ENCODE measurements around the gene MUC22. TPM values are rescaled to one million over a fixed set of nuclear protein-coding genes. Genes with fewer than 3 reads are reported as not detected.
"Not testable (repeated sequence)": the region's sequence is repeated elsewhere in the genome, so short reads cannot be mapped to it uniquely, and the experiment has no call there.

The MUC22 gene
- total RNA-seq, result not detected
- long read RNA-seq, result 0 reads

GRCh38 chr6:31010393-31011060 is at the start of gene MUC22:
Gene MUC22 (plus strand): TSS chr6:31010474. CDS start chr6:31010707, 233 bp downstream.
- peak; percentile 5 for DNase-seq (ENCODE audit: low spot score)

DNA sequence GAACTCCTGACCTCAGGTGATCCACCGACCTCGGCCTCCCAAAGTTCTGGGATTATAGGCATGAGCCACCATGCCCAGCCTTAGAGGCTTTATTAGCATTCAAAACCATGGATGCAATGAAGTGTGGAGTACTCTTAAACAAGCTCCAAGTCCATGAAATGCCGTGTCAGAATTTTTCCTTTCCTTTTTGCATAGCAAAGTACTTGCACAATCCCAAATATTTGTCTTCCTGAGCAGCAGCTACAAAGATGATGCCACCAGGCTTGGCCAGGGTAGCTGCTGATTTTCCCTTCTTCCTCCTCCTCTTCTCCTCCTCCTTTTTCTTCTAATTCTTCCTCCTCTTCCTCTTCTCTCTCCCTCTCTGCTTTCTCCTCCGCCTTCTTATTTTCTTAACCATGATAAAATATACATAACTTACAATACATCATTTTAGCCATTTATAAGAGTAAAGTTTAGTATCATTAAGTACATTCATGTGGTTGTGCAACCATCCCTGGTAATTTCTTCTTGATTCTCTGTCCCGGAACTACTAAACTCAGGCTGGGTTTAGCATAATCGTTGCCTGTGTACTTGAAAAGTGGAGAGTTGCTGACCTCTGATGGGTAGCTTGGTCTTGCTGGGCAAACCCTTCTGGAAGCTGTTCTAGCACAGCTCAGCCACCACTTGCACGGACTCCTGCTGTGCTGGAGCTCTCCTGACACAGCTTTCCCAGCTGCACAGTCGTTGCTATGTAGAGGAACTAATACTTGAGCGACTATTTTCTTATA is 49.2 kb upstream of the MUC22 start:
- DNase-seq (ENCODE audit: low spot score), result no peak

GRCh38 chr6:30962716-30963115 is 47.6 kb upstream of the MUC22 start:
- DNase-seq (ENCODE audit: low spot score), result no peak

DNA sequence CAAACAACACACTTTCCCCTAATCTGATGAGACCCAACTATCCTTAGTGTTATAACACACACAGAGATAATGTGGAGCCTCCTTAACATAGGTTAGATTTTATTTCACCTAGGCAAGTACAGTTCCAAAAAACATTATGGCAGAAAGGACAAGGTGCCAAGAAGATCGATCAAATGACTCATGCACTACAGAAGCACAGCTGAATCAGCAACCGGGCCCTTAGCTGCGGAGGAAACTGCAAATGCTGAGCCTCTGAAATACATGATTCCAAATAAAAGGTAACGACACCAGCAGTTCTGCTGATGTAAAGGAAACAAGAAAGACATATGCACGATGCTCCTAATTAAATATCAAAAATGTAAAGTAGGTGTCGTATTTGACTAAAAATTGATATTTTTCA is 46.6 kb upstream of the MUC22 start:
- DNase-seq (ENCODE audit: low spot score), result no peak

DNA sequence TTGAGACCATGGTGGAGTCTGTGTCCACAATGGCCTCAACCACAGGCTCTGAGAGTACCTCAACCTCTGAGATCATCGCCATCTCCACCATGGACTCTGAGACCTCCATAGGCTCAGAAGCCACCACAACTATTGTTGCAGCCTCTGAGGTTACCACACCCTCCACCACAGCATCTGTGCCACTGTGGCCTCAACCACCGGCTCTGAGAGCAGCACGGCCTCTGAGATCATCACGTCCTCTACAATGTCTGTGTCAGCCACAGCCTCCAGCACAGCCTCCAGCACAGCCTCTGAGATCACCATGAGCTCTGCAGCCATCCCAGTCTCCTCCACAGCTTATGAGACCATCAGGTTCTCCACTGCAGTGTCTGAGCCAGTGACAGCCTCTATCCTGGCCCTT is 46.2 kb upstream of the MUC22 start:
- DNase-seq (ENCODE audit: low spot score), result no peak

DNA sequence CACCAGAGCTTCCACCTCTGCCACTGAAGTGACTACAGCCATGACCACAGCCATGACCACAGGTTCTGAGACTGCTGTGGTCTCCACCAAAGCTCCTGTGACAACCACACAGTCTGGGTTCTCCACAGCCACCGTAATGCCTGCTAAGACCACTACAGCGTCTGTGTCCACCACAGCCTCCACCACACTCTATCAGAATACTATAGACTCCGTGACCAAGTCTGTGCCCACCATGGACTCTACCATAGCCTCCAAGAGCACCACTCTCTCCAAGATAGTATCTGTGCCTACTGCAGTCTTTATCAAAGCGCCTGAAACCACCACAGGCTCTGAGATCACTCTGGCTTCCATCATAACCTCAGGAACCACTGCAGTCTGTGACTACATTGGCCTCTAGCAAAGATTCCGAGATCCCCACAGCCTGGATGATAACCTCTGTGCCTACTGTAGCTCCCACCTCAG is 45.1 kb upstream of the MUC22 start:
- no peak for DNase-seq (ENCODE audit: low spot score)

- DNase-seq (ENCODE audit: low spot score), result no peak
These were observed 44.1 kb upstream of the MUC22 start for GRCh38 chr6:30966154-30966553.

DNA sequence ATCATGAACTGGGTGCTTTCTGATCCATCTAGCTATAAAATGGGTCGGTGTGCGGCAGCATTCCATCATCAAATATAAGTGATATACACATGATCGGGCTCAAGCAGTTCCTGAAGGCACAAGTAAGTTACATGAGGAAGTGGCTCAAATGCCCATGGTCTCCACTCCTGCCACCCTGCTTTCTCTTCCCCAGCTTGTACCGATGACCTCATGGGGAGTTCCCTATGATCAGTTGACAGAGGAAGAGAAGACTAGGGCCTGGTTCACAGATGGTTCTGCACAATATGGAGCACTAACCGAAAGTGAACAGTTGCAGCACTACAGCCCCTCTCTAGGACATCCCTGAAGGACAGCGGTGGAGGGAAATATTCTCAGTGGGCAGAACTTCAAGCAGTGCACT is 41.1 kb upstream of the MUC22 start:
- DNase-seq (ENCODE audit: low spot score), result not testable (repeated sequence)

GRCh38 chr6:30970946-30971345 is 39.3 kb upstream of the MUC22 start:
- no peak for DNase-seq (ENCODE audit: low spot score)

DNA sequence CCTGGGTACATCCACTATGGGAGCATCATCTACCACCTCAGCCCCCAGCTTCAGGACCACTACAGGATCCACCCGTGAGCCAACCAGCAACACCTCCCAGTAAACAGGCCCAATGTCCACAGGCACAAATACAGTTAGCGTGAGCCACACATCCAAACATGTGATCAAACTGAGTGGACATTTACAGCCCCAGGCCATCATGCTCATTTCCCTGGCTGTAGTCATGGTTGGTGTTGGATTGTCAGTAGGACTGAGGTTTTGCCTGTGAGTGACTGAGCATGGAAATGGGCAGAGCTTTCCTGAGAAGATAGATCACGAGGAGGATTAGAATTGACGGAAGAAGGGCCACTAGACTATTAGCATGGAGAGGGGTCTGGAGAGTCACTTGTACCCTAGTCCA is 37.5 kb upstream of the MUC22 start:
- no peak for DNase-seq (ENCODE audit: low spot score)

GRCh38 chr6:30974490-30975252 is 35.6 kb upstream of the MUC22 start:
- no peak for DNase-seq (ENCODE audit: low spot score)

- DNase-seq (ENCODE audit: low spot score), result no peak
These were observed 31.1 kb upstream of the MUC22 start for GRCh38 chr6:30979141-30979540.

- DNase-seq (ENCODE audit: low spot score), result no peak
These were observed 30.6 kb upstream of the MUC22 start for GRCh38 chr6:30979690-30980089.

DNA sequence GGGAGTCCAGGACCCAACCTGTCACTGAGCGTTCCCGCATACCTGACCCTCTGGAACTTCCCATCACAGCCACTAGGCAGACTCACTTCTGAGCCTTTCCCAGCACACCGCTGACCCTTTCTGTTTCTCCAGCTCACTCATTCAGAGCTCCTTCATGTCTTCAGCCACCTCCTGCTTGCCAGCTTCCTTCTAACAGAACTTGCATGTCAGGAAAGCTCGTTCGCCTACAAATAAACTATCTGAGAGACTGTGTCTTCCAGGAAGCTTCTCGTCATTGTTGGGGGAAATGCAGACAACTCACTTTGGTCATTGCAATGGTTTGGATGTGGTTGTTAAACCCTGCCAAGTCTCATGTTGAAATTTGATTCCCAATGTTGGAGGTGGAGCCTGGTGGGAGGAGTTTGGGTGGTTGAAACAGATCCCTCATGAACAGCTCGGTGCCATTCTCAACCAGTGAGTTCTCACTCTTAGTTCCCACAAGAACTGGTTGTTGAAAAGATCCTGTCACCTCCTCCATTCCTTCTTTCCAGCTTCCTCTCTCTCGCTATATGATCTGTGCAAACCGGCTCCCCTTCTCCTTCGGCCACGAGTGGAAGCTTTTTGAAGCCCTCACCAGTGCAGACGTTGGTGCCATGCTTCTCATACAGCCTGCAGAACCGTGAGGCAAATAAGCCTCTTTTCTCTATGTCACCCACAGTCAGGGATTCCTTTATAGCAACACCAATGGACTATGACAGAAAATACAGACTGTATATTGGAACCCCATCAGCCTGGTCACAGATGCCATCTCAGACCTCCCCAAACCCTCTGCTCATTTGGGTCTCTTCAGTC is 28.1 kb upstream of the MUC22 start:
- peak; percentile 20 for DNase-seq (ENCODE audit: low spot score)

- no peak for DNase-seq (ENCODE audit: low spot score)
These were observed 26.8 kb upstream of the MUC22 start, which contains the start of gene MUC21 for GRCh38 chr6:30983439-30983838. Gene MUC21 (plus strand): TSS chr6:30983718. CDS start chr6:30983959, 241 bp downstream.

- DNase-seq (ENCODE audit: low spot score), result no peak
These were observed 24.8 kb upstream of the MUC22 start for GRCh38 chr6:30985490-30985889.

- peak; percentile 78 for DNase-seq (ENCODE audit: low spot score)
These were observed 23.0 kb upstream of the MUC22 start for GRCh38 chr6:30987304-30987703.

- no peak for DNase-seq (ENCODE audit: low spot score)
These were observed 22.0 kb upstream of the MUC22 start for GRCh38 chr6:30988209-30988825.

DNA sequence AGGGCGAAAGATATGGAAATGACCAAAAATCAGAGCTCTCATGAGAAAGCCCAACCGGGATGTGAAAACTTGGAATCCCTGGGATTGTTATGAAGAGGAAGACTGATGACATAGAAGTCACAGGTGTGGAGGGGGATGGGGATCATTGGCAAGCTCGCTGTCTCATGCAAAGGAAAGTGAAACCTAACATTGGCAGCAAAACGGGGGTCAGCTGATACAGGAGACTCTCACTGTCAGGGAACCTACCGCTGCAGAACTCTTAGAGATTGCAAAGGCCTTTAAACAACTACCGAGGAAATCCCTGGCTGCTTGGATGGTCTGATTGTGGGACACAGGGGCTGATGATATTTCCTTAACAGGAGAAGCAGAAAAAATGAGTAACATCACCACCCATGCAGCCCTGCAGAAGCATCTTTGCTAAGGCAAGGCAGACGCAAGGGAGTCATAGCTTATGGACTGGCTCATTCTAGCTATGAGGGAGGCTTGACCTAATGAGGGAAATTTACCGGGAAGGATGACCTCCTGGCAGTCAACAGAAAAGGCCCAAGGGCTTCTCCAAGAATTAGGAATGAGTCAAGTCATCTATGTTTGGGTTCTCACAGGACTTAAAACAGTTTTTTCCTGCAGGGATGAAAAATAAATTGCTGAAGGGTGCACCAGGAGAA is 19.7 kb upstream of the MUC22 start:
- no peak for DNase-seq (ENCODE audit: low spot score)

DNA sequence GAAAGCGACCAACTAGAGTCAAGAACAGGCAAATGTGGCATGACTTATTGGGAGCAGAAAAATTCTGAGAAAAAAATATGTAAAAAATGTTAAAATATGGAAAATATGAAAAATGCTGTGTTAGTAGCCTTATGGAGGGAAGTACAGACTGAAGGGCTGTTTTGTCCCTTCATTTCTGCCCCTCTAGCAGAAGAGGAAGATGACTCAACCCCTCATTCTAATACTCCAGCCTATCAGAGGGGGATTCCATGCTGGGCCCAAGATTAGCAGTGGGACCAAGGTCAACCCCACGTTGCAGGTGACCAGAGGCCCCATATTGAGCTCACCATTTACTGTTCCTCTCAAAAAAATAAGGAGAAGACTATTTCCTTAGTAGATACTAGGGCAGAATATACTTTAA is 18.4 kb upstream of the MUC22 start:
- DNase-seq (ENCODE audit: low spot score), result no peak
